ENCODE measurements around the gene ADAMTS7. TPM values are rescaled to one million over a fixed set of nuclear protein-coding genes. Genes with fewer than 3 reads are reported as not detected.
A peak's percentile ranks its signal among the peaks of the same experiment; 100 is the strongest.

ADAMTS7 gene
- total RNA-seq, 1 donor from 2014 or later, result 25.5 TPM

DNA sequence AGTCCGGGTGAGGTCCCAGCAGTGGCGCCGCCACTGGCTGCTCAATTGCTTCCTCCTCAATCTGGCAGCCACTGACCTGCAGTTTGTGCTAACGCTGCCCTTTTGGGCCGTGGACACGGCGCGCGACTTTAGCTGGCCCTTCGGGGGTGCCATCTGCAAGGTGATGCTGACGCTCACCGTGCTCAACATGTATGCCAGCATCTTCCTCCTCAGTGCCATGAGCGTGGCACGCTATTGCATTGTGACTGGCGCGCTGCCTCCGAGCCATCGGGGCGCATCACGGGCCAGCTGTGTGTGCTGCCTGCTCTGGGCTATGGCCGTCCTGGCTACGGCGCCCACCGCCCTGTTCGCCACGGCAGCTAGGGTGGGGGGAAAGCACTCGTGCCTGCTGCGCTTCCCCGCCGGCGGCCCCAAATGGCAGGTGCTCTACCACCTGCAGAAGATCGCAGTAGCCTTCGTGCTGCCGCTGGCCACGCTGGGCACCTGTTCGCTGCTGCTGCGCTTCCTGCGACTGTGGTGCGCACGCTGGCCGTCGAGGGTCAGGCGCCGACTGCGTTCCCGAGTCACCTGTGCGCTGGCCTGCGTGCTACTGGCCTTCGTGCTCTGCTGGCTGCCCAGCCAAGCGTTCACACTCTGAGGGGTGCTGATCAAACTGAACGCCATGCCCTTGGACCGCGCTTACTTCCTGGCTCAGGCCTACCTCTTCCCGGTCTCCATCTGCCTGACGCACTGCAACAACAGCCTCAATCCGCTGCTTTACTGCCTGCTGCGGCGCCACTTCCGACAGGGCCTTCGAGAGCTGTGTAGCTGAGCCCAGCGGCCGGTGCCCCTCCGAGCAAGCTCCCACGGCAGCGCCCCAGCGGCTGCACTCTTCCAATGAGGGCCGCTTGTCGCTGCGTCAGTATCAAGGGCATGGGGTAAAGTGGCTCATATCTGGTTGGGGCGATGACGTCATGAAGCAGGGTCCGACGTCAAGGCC is 20.3 kb upstream of the ADAMTS7 start:
- no peaks in the 10 kb centered on the region for H3K4me1 Mint-ChIP-seq (ENCODE audit: low read depth, unreplicated experiment)
- H3K4me2 ChIP-seq (ENCODE audit: low read length), result no peak overlapping the region
- H3K27ac ChIP-seq (ENCODE audit: low read depth, low read length), result no peak overlapping the region
- H4K20me1 ChIP-seq (ENCODE audit: insufficient read depth, low read length), result no peaks in the 10 kb centered on the region
- H3K36me3 Mint-ChIP-seq (ENCODE audit: low read depth, unreplicated experiment), result no peaks in the 10 kb centered on the region
- H3K27me3 ChIP-seq (ENCODE audit: insufficient read depth, low read length), result peaks cover 9% of the 10 kb centered on the region
- FAIRE-seq (no peak), DNase-seq (ENCODE audit: low read depth) (no peak)
- H3K79me2 ChIP-seq (ENCODE audit: insufficient read depth, low read length), result no peaks in the 10 kb centered on the region
- no peaks in the 10 kb centered on the region for H3K36me3 ChIP-seq (ENCODE audit: insufficient read depth, low read length)
- H3K9me3 ChIP-seq (ENCODE audit: insufficient read depth, low read depth, low read length), result no peaks in the 10 kb centered on the region
- H3K4me3 Mint-ChIP-seq (ENCODE audit: unreplicated experiment), result no peak overlapping the region
- H2AFZ ChIP-seq (ENCODE audit: low read depth, low read length), result peak overlapping the region; percentile 47
- H3K27me3 Mint-ChIP-seq (ENCODE audit: low read depth, unreplicated experiment), result peaks cover 31% of the 10 kb centered on the region
- no peak overlapping the region for H3K9ac ChIP-seq (ENCODE audit: low read length)
- peaks cover 4% of the 10 kb centered on the region for H3K9me3 Mint-ChIP-seq (ENCODE audit: unreplicated experiment)
- TF ChIP-seq EZH2 (IDR thresholded peaks at IDR 0.05; ENCODE audit: insufficient read depth, low read length), result no peak
- TF ChIP-seq, protein P1, sequence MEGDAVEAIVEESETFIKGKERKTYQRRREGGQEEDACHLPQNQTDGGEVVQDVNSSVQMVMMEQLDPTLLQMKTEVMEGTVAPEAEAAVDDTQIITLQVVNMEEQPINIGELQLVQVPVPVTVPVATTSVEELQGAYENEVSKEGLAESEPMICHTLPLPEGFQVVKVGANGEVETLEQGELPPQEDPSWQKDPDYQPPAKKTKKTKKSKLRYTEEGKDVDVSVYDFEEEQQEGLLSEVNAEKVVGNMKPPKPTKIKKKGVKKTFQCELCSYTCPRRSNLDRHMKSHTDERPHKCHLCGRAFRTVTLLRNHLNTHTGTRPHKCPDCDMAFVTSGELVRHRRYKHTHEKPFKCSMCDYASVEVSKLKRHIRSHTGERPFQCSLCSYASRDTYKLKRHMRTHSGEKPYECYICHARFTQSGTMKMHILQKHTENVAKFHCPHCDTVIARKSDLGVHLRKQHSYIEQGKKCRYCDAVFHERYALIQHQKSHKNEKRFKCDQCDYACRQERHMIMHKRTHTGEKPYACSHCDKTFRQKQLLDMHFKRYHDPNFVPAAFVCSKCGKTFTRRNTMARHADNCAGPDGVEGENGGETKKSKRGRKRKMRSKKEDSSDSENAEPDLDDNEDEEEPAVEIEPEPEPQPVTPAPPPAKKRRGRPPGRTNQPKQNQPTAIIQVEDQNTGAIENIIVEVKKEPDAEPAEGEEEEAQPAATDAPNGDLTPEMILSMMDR (IDR thresholded peaks at IDR 0.05; ENCODE audit: insufficient read depth, low read depth, low read length), result no peak
- no peak overlapping the region for H3K4me3 ChIP-seq (ENCODE audit: insufficient read depth, low read depth, low read length)
- no peak overlapping the region for H3K27ac Mint-ChIP-seq (ENCODE audit: unreplicated experiment)
- no peaks in the 10 kb centered on the region for H3K4me1 ChIP-seq (ENCODE audit: insufficient read depth, low read length)

DNA sequence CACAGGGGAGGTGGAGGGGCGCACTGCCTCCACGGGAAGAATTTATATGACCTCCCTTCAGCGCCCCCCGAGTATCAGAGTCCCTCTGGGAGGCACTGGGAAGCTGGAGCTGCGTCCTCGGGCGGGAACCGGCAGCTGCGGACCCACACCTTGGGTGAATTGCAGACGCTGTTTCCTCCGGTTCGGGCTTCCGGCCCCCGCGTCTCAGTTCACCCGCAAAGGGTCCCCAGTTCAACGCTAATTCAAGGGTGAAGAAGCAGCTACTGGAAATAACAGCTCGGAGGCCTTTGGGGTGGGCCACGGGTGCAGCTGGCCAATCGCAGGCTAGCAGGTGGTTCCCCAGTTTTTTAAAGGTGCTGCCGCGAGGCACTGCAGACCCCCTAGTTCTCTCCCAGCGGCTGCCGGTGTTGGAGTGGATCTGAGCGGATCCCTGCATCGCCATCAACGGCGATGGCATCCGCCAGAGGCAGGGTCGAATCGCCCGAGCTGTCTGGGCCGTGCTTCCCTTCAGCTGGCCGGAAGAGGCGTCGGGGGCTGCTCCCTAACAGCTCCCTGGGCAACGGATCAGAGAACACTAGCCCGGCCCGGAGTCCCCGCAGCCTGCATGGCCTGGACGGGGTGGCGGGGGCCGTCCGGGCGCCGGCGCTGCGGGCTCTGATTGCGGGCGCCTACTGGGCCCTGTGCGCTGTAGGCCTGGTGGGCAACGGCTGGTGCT is 19.4 kb upstream of the ADAMTS7 start:
- Histone ChIP-seq H3K9me3 (ENCODE audit: insufficient read depth, low read depth, low read length) (no peaks in the 10 kb centered on the region), H3K79me2 (ENCODE audit: insufficient read depth, low read length) (no peaks in the 10 kb centered on the region), H3K9ac (ENCODE audit: low read length) (no peak overlapping the region), H3K36me3 (ENCODE audit: insufficient read depth, low read length) (no peaks in the 10 kb centered on the region), H3K4me3 (ENCODE audit: insufficient read depth, low read depth, low read length) (no peak overlapping the region), H3K27ac (ENCODE audit: low read depth, low read length) (no peak overlapping the region), H3K27me3 (ENCODE audit: insufficient read depth, low read length) (peaks cover 8% of the 10 kb centered on the region), H4K20me1 (ENCODE audit: insufficient read depth, low read length) (no peaks in the 10 kb centered on the region), H3K4me2 (ENCODE audit: low read length) (no peak overlapping the region), H2AFZ (ENCODE audit: low read depth, low read length) (peak overlapping the region; percentile 47), H3K4me1 (ENCODE audit: insufficient read depth, low read length) (no peaks in the 10 kb centered on the region)
- Mint-ChIP-seq H3K4me1 (ENCODE audit: low read depth, unreplicated experiment) (no peaks in the 10 kb centered on the region), H3K36me3 (ENCODE audit: low read depth, unreplicated experiment) (no peaks in the 10 kb centered on the region), H3K4me3 (ENCODE audit: unreplicated experiment) (no peak overlapping the region), H3K27me3 (ENCODE audit: low read depth, unreplicated experiment) (peaks cover 26% of the 10 kb centered on the region), H3K9me3 (ENCODE audit: unreplicated experiment) (no peaks in the 10 kb centered on the region), H3K27ac (ENCODE audit: unreplicated experiment) (no peak overlapping the region)
- no peak for TF ChIP-seq EZH2 (IDR thresholded peaks at IDR 0.05; ENCODE audit: insufficient read depth, low read length)
- TF ChIP-seq, protein P1 (IDR thresholded peaks at IDR 0.05; ENCODE audit: insufficient read depth, low read depth, low read length), result no peak
- DNase-seq (ENCODE audit: low read depth) (no peak), FAIRE-seq (no peak)
